ENCODE data around the gene KCNMB4. TPM values are rescaled to one million over a fixed set of nuclear protein-coding genes. Genes with fewer than 3 reads are reported as not detected.
A peak's percentile ranks its signal among the peaks of the same experiment; 100 is the strongest.

Gene KCNMB4, protein sequence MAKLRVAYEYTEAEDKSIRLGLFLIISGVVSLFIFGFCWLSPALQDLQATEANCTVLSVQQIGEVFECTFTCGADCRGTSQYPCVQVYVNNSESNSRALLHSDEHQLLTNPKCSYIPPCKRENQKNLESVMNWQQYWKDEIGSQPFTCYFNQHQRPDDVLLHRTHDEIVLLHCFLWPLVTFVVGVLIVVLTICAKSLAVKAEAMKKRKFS
- total RNA-seq, result under 1 TPM in 1 of 3 donors, not detected in 2; 0.43 TPM
- 0.88 TPM for total RNA-seq (2013)

DNA sequence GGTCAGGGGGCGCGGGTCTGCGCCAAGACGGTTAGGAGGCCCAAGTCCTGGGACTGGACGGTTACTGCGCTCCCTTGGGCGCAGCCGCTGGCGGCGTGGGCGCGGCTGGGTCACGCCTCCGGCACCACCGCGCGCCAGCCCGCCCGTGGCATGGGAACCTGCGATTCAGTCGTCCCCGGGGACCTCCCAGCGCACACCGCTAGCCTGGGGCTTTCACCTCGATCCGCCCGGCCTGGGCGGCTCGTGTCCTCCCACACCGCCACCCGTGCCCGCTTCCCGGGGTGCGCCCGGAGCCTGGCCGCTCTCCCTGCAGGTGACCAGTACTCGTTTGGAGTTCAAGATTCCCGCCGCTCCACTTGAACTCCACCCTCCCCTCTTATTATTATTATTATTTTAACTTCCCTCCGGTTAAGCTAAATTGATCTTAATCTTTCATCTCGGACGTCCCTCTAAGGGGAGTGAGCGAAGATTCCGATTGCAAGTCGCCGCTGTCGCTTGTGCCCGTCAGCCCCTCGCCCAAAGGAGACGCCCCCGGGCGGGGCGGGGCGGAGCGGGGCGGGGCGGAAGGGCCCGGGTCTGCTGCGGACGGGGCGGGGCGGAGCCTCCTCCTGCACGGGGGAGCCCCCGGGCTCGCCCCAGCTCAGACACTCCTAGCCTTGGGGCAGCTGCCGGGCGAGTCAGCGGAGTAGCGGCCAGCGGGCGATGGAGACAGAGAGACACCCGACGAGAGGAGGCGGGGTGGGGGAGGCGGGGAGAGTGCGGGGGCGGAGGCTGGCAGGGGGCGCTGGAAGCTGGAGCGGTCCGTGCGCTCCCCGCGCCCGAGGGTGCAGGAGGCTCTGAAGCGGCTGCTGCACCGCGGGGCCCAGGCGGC lies at the start of gene KCNMB4:
TSS of gene KCNMB4 (plus strand) at position 643 of the 871 bp plus-strand sequence. CDS start 445 bp downstream, outside the sequence.
- peak within 1 kb of the TSS in 1 of 2 donors; percentile 84 for H3K27ac Mint-ChIP-seq
- Histone ChIP-seq H3K27ac (ENCODE audit: low read length) (no peak within 1 kb of the TSS), H3K9me3 (ENCODE audit: control insufficient read depth, insufficient read depth, low read length) (no peaks in the 10 kb centered on the region), H3K4me1 (ENCODE audit: control insufficient read depth, insufficient read depth, low read length) (peaks cover 14% of the 10 kb centered on the region), H3K36me3 (ENCODE audit: control insufficient read depth, insufficient read depth, low read length) (no peaks in the 10 kb centered on the region), H3K27me3 (ENCODE audit: control insufficient read depth, insufficient read depth, low read length) (peaks cover 18% of the 10 kb centered on the region), H3K4me3 (ENCODE audit: low read length) (peak within 1 kb of the TSS; percentile 82)
- peak; percentile 45 to 77 for DNase-seq
- peak; percentile 71 to 83 (median 80) for ATAC-seq
- H3K9me3 Mint-ChIP-seq, result no peaks in the 10 kb centered on the region
- peaks cover 10 to 20% of the 10 kb centered on the region in 2 donors for H3K4me1 Mint-ChIP-seq
- peak within 1 kb of the TSS; percentile 90 for H3K4me3 Mint-ChIP-seq
- no peaks in the 10 kb centered on the region for H3K36me3 Mint-ChIP-seq
- WGBS (ENCODE audit: insufficient coverage), result under 1% methylated on average over 88 of the region's 88 CpGs
- intact Hi-C loops (cut with micrococcal nuclease), result loop anchor here (5.0 kb wide), 1 partner anchor 314 kb away; no protein-coding TSS in a partner anchor
- peaks cover 15 to 28% of the 10 kb centered on the region in 2 donors for H3K27me3 Mint-ChIP-seq (ENCODE audit: low read depth in 2 of 2)
- TF ChIP-seq, protein P1, sequence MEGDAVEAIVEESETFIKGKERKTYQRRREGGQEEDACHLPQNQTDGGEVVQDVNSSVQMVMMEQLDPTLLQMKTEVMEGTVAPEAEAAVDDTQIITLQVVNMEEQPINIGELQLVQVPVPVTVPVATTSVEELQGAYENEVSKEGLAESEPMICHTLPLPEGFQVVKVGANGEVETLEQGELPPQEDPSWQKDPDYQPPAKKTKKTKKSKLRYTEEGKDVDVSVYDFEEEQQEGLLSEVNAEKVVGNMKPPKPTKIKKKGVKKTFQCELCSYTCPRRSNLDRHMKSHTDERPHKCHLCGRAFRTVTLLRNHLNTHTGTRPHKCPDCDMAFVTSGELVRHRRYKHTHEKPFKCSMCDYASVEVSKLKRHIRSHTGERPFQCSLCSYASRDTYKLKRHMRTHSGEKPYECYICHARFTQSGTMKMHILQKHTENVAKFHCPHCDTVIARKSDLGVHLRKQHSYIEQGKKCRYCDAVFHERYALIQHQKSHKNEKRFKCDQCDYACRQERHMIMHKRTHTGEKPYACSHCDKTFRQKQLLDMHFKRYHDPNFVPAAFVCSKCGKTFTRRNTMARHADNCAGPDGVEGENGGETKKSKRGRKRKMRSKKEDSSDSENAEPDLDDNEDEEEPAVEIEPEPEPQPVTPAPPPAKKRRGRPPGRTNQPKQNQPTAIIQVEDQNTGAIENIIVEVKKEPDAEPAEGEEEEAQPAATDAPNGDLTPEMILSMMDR (IDR thresholded peaks at IDR 0.05), result no peak

DNA sequence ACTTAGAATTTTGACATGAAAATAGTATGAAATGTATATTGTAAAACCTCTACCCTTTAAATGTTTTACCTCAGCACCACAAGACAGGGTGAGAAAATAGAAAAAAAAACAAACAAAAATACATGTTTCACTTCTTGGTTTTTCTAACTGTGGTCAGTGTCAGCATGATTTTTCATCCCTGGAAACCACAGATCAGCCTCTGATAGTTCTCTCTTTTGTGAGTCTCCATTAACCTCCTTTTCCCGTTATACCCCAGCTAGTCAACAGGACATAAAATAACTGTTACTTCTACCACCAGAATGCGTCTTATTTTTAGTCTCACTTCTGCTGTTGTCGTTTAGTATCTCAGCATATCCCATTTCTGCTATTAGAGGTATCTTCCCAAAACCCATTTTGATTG lies 48.3 kb upstream of the KCNMB4 start:
- intact Hi-C loops (cut with micrococcal nuclease), result loop anchor here (2.0 kb wide), 1 partner anchor 15 kb away; no protein-coding TSS in a partner anchor
- DNase-seq (peak in 1 of 2 donors; percentile 25), ATAC-seq (peak; percentile 60 to 80 (median 74))
- peaks cover 45 to 48% of the 10 kb centered on the region in 2 donors for H3K4me1 Mint-ChIP-seq
- H3K4me1 ChIP-seq (ENCODE audit: control insufficient read depth, insufficient read depth, low read length), result no peaks in the 10 kb centered on the region
- H3K27ac Mint-ChIP-seq, result peak overlapping the region; percentile 74 to 76
- H3K36me3 ChIP-seq (ENCODE audit: control insufficient read depth, insufficient read depth, low read length), result peaks cover 7% of the 10 kb centered on the region
- no peak overlapping the region for H3K27ac ChIP-seq (ENCODE audit: low read length)
- no peaks in the 10 kb centered on the region for H3K36me3 Mint-ChIP-seq
- WGBS (ENCODE audit: insufficient coverage), result 0% methylated on average over 3 of the region's 3 CpGs
- no peak overlapping the region for H3K4me3 ChIP-seq (ENCODE audit: low read length)
- H3K27me3 ChIP-seq (ENCODE audit: control insufficient read depth, insufficient read depth, low read length), result no peaks in the 10 kb centered on the region
- no peaks in the 10 kb centered on the region for H3K27me3 Mint-ChIP-seq (ENCODE audit: low read depth in 2 of 2)
- TF ChIP-seq, protein P1 (IDR thresholded peaks at IDR 0.05), result no peak
- H3K9me3 ChIP-seq (ENCODE audit: control insufficient read depth, insufficient read depth, low read length), result no peaks in the 10 kb centered on the region
- no peaks in the 10 kb centered on the region for H3K9me3 Mint-ChIP-seq
- peak overlapping the region; percentile 35 for H3K4me3 Mint-ChIP-seq

DNA sequence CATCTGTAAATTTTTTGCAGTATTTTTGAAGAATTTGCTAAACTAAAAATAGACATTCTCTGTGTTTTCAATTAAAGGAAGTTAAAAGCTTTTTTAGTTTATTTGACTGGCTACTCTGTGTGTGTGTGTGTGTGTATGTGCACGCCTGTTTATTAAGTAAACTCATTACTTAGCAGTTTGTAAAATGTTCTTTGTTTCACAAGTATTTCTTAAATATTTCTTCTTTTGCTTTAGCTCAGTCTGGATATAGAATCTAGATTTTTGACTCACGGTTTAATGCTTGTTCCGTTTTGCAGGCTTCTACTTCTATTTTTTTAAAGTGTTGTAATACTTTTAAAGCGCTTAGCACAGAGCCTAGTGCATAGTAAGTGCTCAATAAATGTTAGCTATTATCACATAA lies 46.5 kb upstream of the KCNMB4 start:
- no peak for ATAC-seq

More for the DNA sequence above, 46.5 kb upstream of the KCNMB4 start:
- Mint-ChIP-seq H3K4me3 (no peak overlapping the region), H3K36me3 (no peaks in the 10 kb centered on the region), H3K27me3 (ENCODE audit: low read depth in 2 of 2) (no peaks in the 10 kb centered on the region), H3K9me3 (no peaks in the 10 kb centered on the region), H3K27ac (no peak overlapping the region), H3K4me1 (peaks cover 36 to 43% of the 10 kb centered on the region in 2 donors)
- Histone ChIP-seq H3K4me3 (ENCODE audit: low read length) (no peak overlapping the region), H3K27ac (ENCODE audit: low read length) (no peak overlapping the region), H3K4me1 (ENCODE audit: control insufficient read depth, insufficient read depth, low read length) (no peaks in the 10 kb centered on the region), H3K27me3 (ENCODE audit: control insufficient read depth, insufficient read depth, low read length) (no peaks in the 10 kb centered on the region), H3K9me3 (ENCODE audit: control insufficient read depth, insufficient read depth, low read length) (no peaks in the 10 kb centered on the region), H3K36me3 (ENCODE audit: control insufficient read depth, insufficient read depth, low read length) (peaks cover 7% of the 10 kb centered on the region)
- WGBS (ENCODE audit: insufficient coverage), result 50% methylated on average over 2 of the region's 4 CpGs
- DNase-seq, result no peak
- TF ChIP-seq, protein P1 (IDR thresholded peaks at IDR 0.05), result no peak
- intact Hi-C loops (cut with micrococcal nuclease), result loop anchor here (2.0 kb wide), 1 partner anchor 13 kb away; no protein-coding TSS in a partner anchor
